HEK293T (cell line): ENCODE data around the gene PLXNA2.

Experiments
- FOXM1 ChIP-seq: fragments of 450-650 bp; IDR thresholded peaks from 2 replicates; pipeline ENCODE4 v1.6.1; 2017; ENCODE audit warnings: mild to moderate bottlenecking, borderline replicate concordance
- SP1 ChIP-seq: fragments of 450-650 bp; IDR thresholded peaks from 2 replicates; pipeline ENCODE4 v1.6.1; 2017
- SUZ12 ChIP-seq: fragments of 450-650 bp; IDR thresholded peaks from 2 replicates; pipeline ENCODE4 v1.6.1; 2016; ENCODE audit warnings: mild to moderate bottlenecking
- TARDBP ChIP-seq: fragments of 450-650 bp; IDR thresholded peaks from 2 replicates; pipeline ENCODE4 v1.6.1; 2016

DNA sequence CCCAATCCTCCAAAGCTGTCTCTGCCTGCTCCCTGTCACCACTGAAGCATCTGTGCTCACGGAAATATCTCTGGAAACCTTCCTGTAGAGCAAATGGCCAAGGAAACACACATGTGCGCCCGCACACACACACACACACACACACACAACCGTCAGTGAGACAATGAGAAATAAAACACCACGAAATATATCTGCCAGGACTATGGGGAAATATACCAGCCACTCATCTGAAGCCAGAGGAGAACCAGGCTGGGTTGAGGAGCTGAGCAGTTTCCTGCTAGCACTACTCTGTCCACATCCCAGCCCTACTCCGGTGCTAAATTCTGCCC lies 25.1 kb upstream of the PLXNA2 start:
- TF ChIP-seq SUZ12 (no peak), SP1 (no peak), TARDBP (no peak), FOXM1 (no peak)
